A549 treated with GW870086 at 1 μM for 4 hours (cell line): ENCODE data around the gene ADCY6. TPM values are rescaled to one million over a fixed set of nuclear protein-coding genes. Genes with fewer than 3 reads are reported as not detected.

ENCODE experiments used
- total RNA-seq: library from RNA; stranded (reverse); fragments of 200-300 nt; extraction: Qiagen RNA extraction; gene quantifications from 5 replicates; pipeline ENCODE4 v1.2.3, GENCODE V29; 2022; ENCODE audit warnings: low read depth

The ADCY6 gene
- 9.0 to 15.8 TPM (median 13.2 TPM) in 5 replicates for total RNA-seq

DNA sequence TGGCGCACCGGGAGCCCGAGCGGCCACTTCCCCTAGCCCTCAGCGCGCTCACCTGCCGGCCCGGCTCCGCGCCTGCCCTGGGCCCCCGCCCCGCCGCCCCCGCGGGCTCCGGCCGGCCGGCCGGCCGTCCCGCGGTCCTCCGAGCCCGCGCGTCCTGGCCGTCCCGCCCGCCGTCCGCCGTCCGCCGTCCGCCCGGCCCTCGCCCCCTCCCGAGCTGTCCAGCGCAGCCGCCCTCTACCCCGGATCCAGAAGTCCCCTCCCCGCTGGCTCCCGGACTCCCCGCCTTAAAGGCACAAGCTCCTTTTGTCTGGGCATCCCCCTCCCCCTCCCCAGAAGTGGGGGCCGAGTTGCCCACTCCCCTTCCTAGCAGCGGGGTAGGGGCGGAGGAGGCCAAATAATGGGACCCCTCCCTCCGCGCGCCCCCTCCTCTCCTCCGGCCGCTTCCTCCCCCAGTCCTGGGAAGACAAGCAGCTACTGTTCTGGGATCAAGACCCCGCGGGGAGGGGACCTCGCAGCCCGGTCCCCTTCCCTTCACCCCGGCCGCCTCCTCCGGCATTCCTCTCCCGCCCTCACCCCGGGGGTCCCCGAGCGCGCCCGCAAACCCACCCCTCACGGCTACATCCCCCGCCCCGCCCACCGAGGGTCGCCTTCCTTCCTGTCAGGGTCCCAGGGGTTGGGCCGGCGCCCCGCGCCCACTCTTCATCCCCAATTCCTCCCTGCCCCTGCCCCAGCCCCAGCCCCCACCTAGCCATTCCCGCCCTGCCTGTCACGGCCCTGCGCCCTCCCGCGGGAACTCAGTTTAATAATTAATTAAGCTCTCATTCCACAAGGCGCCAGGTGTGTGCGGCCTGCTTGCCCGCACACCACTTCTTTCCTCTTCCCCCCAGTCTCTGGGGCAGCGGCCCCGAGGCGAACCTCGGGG, at the start of gene ADCY6:
TSS of gene ADCY6 (minus strand) at position 236 of the 922 bp plus-strand sequence. CDS start 5,655 bp downstream, outside the sequence.

GRCh38 chr12:48817873-48818830, 29.3 kb upstream of the ADCY6 start, which contains the start of gene CACNB3:
Gene CACNB3, plus strand, starts transcription at chr12:48818496. Its CDS starts 434 bp downstream, at chr12:48818930.

GRCh38 chr12:48716493-48717251, 72.2 kb downstream of the ADCY6 start, which contains the start of gene CCNT1:
Gene CCNT1, minus strand, starts transcription at chr12:48716707. Its CDS starts 32 bp downstream, at chr12:48716675.

Other genes starting within 250 kb of the ADCY6 start
- gene LALBA, start 219.0 kb downstream of the ADCY6 start, total RNA-seq: not detected in 5 replicates
- 36.2 to 49.6 TPM (median 38.7 TPM) in 5 replicates for gene KANSL2, start 106.9 kb downstream of the ADCY6 start, total RNA-seq
- 11.5 to 14.8 TPM (median 14.1 TPM) in 5 replicates for gene CCNT1, start 72.4 kb downstream of the ADCY6 start, total RNA-seq
- gene CACNB3, start 29.4 kb upstream of the ADCY6 start, total RNA-seq: 30.6 to 48.3 TPM (median 34.2 TPM) in 5 replicates
- 71.7 to 79.1 TPM (median 78.2 TPM) in 5 replicates for gene DDX23, start 63.1 kb upstream of the ADCY6 start, total RNA-seq
- 4.3 to 9.8 TPM (median 8.0 TPM) in 5 replicates for gene RND1, start 76.8 kb upstream of the ADCY6 start, total RNA-seq
- gene FKBP11, start 136.4 kb upstream of the ADCY6 start, total RNA-seq: 49.5 to 64.1 TPM (median 58.9 TPM) in 5 replicates
- 103 to 164 TPM (median 149 TPM) in 5 replicates for gene ARF3, start 168.4 kb upstream of the ADCY6 start, total RNA-seq
- 1.5 to 2.5 TPM (median 2.1 TPM) in 5 replicates for gene WNT10B, start 182.6 kb upstream of the ADCY6 start, total RNA-seq
- gene WNT1, start 189.2 kb upstream of the ADCY6 start, total RNA-seq: 0.24 TPM in 1 of 5 replicates, not detected in the others
- 0.48 to 0.78 TPM (median 0.74 TPM) in 5 replicates for gene DDN, start 210.3 kb upstream of the ADCY6 start, total RNA-seq
- gene PRKAG1, start 229.7 kb upstream of the ADCY6 start, total RNA-seq: 38.1 to 44.3 TPM (median 40.4 TPM) in 5 replicates